Measurements from ENCODE around the gene TPK1.

TPK1 gene

GRCh38 chr7:144529269-144529926 is 306.5 kb downstream of the TPK1 start:
- DNase-seq (ENCODE audit: low spot score) = peak; percentile 57
- TF ChIP-seq, protein P1, sequence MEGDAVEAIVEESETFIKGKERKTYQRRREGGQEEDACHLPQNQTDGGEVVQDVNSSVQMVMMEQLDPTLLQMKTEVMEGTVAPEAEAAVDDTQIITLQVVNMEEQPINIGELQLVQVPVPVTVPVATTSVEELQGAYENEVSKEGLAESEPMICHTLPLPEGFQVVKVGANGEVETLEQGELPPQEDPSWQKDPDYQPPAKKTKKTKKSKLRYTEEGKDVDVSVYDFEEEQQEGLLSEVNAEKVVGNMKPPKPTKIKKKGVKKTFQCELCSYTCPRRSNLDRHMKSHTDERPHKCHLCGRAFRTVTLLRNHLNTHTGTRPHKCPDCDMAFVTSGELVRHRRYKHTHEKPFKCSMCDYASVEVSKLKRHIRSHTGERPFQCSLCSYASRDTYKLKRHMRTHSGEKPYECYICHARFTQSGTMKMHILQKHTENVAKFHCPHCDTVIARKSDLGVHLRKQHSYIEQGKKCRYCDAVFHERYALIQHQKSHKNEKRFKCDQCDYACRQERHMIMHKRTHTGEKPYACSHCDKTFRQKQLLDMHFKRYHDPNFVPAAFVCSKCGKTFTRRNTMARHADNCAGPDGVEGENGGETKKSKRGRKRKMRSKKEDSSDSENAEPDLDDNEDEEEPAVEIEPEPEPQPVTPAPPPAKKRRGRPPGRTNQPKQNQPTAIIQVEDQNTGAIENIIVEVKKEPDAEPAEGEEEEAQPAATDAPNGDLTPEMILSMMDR (IDR thresholded peaks at IDR 0.05; ENCODE audit: extremely low read depth, insufficient read depth, missing control alignments) = no peak
- in situ Hi-C loops (cut with MboI; ENCODE audit: low pct_unique_long_range_greater_than_20kb, low sequenced_read_pairs, unreplicated experiment) = no loop called here

- TF ChIP-seq, protein P1 (IDR thresholded peaks at IDR 0.05; ENCODE audit: extremely low read depth, insufficient read depth, missing control alignments) = no peak
- in situ Hi-C loops (cut with MboI; ENCODE audit: low pct_unique_long_range_greater_than_20kb, low sequenced_read_pairs, unreplicated experiment) = no loop called here
- DNase-seq (ENCODE audit: low spot score) = no peak
Measured at GRCh38 chr7:144528536-144529045, 307.3 kb downstream of the TPK1 start.

DNA sequence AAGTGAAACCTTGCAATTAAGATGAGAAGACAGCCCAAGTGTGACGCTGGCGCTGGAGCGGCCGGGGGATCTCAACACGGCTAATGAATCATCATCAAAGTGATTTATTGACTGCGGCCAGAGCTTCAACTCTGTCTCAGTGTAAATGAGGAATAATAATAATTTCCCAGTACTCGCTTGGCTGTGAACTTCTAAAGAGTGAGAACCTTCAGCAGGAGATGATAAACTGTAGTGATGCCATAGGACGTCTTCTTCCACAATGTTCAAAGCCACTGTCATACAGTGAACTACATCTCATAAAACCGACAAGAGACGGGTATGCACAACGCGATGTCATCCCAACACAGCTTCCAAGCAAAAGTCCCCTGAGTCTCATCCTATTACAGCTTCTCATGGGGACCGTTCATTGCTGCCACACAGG is 308.8 kb downstream of the TPK1 start:
- TF ChIP-seq, protein P1 (IDR thresholded peaks at IDR 0.05; ENCODE audit: extremely low read depth, insufficient read depth, missing control alignments) = no peak
- in situ Hi-C loops (cut with MboI; ENCODE audit: low pct_unique_long_range_greater_than_20kb, low sequenced_read_pairs, unreplicated experiment) = no loop called here
- no peak for DNase-seq (ENCODE audit: low spot score)

DNA sequence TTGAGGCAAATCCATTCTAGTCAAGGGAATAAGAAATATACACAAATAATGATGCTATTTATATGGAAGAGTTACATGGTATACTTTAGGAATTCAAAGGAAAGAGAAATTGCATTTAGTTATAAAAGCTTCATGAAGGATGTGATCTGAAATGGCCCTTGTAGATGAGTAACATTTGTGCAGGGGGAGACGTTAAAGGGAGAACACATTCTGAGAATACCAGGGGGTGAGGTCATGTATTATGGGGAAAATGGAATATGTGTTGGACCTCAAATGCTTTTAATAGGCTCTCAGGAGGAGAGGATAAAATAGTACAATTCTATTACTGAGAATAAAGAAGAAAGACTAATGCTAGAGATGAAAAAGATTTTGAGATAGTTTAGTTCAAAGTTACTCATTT is 309.9 kb downstream of the TPK1 start:
- TF ChIP-seq, protein P1 (IDR thresholded peaks at IDR 0.05; ENCODE audit: extremely low read depth, insufficient read depth, missing control alignments) = no peak
- no peak for DNase-seq (ENCODE audit: low spot score)
- in situ Hi-C loops (cut with MboI; ENCODE audit: low pct_unique_long_range_greater_than_20kb, low sequenced_read_pairs, unreplicated experiment) = no loop called here

DNA sequence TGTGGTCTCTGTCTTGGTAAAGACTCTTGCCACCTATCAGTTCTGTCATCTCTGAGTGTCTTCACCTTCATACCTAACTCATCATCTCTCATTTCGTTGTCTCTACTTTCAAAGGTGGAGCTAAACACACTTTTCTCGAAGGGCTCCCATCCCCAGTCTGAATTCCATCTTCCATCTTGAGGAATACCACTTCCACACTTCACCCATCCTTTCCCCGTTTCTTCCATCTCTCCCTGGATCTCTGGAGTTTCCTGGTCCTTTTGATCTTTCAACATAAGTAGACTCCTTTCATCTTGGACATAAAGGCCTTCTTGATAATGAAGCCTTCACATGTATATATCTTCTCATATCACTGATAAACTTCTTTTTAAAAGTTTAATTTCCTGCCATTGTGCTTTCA is 311.6 kb downstream of the TPK1 start:
- TF ChIP-seq, protein P1 (IDR thresholded peaks at IDR 0.05; ENCODE audit: extremely low read depth, insufficient read depth, missing control alignments) = no peak
- DNase-seq (ENCODE audit: low spot score) = no peak
- in situ Hi-C loops (cut with MboI; ENCODE audit: low pct_unique_long_range_greater_than_20kb, low sequenced_read_pairs, unreplicated experiment) = no loop called here

DNA sequence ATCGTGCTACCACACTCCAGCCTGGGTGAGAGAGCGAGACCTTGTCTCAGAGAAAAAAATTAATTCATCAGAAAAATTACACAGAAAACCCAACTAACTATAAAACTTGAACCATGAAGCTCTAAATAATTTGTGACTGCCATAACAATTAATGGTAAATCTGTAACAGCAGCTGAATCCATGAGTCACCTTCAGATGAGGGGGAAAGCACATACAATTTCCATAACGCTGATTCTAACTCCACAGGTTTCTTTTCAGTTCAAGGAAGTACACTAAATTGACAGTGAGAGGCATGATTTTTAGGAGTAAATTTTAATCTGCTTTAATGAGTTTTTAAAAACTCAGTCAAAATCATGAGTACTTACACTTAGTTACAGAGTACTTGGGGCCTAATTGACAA is 312.2 kb downstream of the TPK1 start:
- DNase-seq (ENCODE audit: low spot score) = no peak
- in situ Hi-C loops (cut with MboI; ENCODE audit: low pct_unique_long_range_greater_than_20kb, low sequenced_read_pairs, unreplicated experiment) = no loop called here
- TF ChIP-seq, protein P1 (IDR thresholded peaks at IDR 0.05; ENCODE audit: extremely low read depth, insufficient read depth, missing control alignments) = no peak
